Central memory CD8-positive, alpha-beta T cell (primary cell): ENCODE results near the gene SH2B2.
A peak's percentile ranks its signal among the peaks of the same experiment; 100 is the strongest.

ENCODE experiments used
- ATAC-seq: fragments of 150-1000 bp; cut with Tn5 transposase; replicated peaks from 2 replicates; pipeline ENCODE4 v1.10.0; 2022; ENCODE audit warnings: mild to moderate bottlenecking, moderate FRiP score, moderate number of reproducible peaks; ENCODE audit not compliant: poor library complexity, severe bottlenecking; ENCODE audit errors: extremely low read depth
- DNase-seq, 2 donors: peaks; one replicate each; pipeline ENCODE4 v3.0.0; 2021; ENCODE audit warnings: low spot score in 2 of 2
- H3K27ac Mint-ChIP-seq: one replicate; pipeline ENCODE4 v1.8.0; 2022; ENCODE audit warnings: low read depth, mild to moderate bottlenecking, moderate library complexity, mixed read lengths
- H3K27me3 Mint-ChIP-seq: one replicate; pipeline ENCODE4 v1.8.0; 2022; ENCODE audit warnings: mixed read lengths
- H3K36me3 Mint-ChIP-seq: one replicate; pipeline ENCODE4 v1.8.0; 2022; ENCODE audit warnings: mild to moderate bottlenecking, moderate library complexity, mixed read lengths; ENCODE audit not compliant: insufficient read depth
- H3K4me1 Mint-ChIP-seq: one replicate; pipeline ENCODE4 v1.8.0; 2022; ENCODE audit warnings: mixed read lengths
- H3K4me3 Mint-ChIP-seq: one replicate; pipeline ENCODE4 v1.8.0; 2022; ENCODE audit warnings: mild to moderate bottlenecking, moderate library complexity, mixed read lengths
- H3K9me3 Mint-ChIP-seq: one replicate; pipeline ENCODE4 v1.8.0; 2022; ENCODE audit warnings: mixed read lengths

The SH2B2 gene

DNA sequence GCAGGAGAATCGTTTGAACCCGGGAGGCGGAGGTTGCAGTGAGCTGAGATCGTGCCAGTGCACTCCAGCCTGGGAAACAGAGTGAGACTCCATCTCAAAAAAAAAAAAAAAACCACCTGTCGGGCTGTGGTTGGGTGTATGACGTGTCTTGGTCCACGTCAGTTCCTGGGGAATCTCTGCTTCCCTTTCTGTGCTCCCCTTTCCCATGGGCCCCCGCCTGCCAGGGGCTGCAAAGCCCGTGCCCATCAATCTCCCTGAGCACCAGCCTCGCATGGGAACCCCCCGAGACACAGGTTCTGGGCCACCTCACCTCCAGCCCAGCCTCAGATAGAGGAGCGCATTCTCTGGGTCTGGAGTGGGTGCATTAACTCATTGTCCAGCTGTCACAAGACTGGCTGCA is 2.3 kb upstream of the SH2B2 start:
- ATAC-seq, result peak; percentile 17
- Mint-ChIP-seq H3K9me3 (no peaks in the 10 kb centered on the region), H3K4me3 (peak overlapping the region; percentile 80), H3K27ac (peak overlapping the region; percentile 52), H3K27me3 (no peaks in the 10 kb centered on the region), H3K4me1 (peaks cover 20% of the 10 kb centered on the region), H3K36me3 (peaks cover 8% of the 10 kb centered on the region)
- DNase-seq, result peak in 1 of 2 donors; percentile 22

DNA sequence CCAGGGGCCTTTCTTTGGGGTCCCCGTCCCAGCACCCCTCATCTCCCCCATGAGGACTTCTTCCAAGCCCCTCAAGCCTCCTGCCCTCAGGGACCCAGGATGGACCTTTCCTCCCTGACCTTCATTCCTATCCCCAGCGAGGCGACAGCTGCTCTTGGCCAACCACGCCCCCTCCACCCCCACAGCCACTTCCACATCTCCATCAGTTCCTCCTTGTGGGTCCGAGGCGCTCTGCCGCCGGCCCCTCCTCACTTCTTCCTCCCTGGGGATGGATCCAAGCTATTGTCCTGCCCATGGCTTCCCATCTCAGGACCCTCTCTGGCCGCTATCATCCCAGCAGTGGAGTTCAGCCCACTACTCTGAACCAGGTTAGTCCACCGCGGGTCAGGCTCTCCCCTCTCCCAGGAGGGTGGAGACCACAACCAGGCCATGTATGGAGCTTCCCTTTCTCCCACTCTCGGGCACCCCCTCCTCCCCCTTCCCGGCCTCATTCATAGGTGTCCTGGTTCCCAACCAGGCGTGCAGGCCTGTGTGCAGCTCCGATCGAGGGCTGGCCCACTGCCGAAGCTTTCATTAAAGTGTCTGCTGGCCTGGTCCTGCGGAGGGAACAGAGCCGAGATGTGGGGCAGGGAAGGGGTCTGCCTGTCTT is 1.7 kb upstream of the SH2B2 start:
- no peaks in the 10 kb centered on the region for H3K27me3 Mint-ChIP-seq
- ATAC-seq (no peak), DNase-seq (no peak)
- H3K4me3 Mint-ChIP-seq, result peak overlapping the region; percentile 80
- peaks cover 8% of the 10 kb centered on the region for H3K36me3 Mint-ChIP-seq
- peaks cover 23% of the 10 kb centered on the region for H3K4me1 Mint-ChIP-seq
- no peaks in the 10 kb centered on the region for H3K9me3 Mint-ChIP-seq
- peak overlapping the region; percentile 52 for H3K27ac Mint-ChIP-seq

DNA sequence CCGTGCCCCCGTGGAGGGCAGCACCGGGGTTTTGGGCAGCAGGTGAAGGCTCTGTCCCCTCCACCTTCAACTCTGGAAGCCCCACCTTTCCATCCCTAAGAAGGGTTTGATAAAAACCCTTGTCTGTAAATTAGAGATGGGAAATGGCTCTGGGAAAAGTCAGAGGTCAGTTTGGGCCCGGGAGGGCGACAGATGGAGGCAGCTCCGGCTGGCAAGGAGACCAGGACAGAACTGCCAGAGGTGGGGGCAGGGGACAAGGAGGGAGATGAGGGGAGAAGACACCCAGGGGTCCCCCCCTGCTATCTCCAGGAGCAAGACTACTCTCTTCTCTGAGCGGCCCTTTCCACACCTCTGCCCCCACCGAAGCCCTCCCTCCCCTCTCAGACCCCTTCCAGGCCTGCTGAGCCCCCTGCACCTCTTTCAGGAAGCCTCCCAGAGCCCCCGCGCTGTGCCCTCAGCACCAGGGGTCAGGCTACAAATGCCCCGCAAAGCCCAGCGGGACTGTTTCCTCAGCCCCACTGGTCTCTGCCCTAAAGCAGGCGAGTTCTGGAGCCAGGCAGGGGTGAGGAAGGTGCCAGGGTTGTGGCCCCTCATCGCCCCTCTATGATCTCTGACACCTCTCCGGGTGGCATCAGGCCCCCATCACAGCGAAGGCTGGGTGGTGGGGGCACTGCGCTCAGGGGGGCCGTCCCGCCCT is 980 bp upstream of the SH2B2 start:
- H3K36me3 Mint-ChIP-seq, result peaks cover 8% of the 10 kb centered on the region
- DNase-seq (no peak), ATAC-seq (no peak)
- peak overlapping the region; percentile 52 for H3K27ac Mint-ChIP-seq
- no peaks in the 10 kb centered on the region for H3K27me3 Mint-ChIP-seq
- H3K4me3 Mint-ChIP-seq, result peak overlapping the region; percentile 80
- H3K9me3 Mint-ChIP-seq, result no peaks in the 10 kb centered on the region
- peaks cover 23% of the 10 kb centered on the region for H3K4me1 Mint-ChIP-seq

DNA sequence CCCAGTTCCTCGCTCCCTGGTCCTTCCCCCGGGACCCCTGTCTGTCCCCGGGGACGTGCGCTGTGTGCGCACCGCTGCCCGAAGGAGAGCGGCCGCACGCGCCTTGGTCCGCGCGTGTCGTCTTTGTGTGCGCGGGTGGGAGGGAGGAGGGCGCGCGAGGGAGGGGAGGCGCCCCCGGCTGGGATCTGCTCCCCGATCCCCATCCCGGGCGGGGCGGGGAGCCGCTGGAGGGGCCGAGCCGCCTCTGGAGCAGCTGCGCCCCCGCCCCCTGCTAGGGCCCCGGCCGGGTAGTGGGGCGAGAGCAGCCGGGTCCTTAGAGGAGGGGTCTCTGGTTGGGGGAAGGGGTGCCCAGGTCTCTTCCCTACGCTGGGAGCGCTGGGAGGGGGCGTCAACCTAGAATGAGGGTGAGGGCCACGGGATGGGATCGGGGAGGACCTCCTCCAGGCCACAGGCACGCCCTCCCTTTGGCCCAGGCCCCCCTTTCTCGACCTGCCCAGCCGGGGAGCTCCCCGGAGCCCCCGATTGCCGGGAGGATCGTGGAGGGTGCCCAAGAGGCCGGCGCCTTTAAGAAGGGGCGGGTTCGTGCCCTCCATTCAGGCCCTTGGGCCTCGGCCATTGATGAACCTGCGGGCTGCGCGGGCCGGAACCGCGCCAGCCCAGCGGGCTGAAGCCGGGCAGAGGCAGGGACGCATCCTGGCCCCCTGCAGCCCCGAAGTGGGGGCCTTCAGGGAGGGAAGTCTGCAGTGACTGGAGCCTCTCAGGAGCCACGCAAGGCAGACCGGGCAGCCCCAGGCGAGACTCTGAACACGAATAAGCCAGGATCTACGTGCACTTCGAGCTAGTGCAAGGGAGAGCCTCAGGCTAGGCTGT is 678 bp downstream of the SH2B2 start:
- Mint-ChIP-seq H3K27ac (no peak overlapping the region), H3K4me3 (peak overlapping the region; percentile 80), H3K36me3 (peaks cover 8% of the 10 kb centered on the region), H3K27me3 (no peaks in the 10 kb centered on the region), H3K4me1 (peaks cover 32% of the 10 kb centered on the region), H3K9me3 (no peaks in the 10 kb centered on the region)
- DNase-seq (no peak), ATAC-seq (no peak)

DNA sequence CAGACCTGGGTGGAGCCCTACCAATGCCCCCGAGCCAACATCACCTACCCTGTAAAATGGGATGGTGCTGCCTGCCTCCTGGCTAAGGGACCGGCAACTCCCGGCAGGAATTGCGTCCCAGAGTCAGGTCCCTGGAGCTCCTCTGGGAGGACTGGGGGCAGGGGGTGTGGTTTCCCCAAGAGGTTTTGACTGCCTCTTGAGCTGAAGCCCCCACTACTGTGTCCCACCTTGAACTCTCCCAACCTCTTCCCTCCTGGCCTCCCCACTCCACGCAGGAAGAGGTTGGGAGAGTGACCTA is 1.3 kb downstream of the SH2B2 start:
- no peak overlapping the region for H3K27ac Mint-ChIP-seq
- H3K27me3 Mint-ChIP-seq, result no peaks in the 10 kb centered on the region
- peak overlapping the region; percentile 80 for H3K4me3 Mint-ChIP-seq

DNA sequence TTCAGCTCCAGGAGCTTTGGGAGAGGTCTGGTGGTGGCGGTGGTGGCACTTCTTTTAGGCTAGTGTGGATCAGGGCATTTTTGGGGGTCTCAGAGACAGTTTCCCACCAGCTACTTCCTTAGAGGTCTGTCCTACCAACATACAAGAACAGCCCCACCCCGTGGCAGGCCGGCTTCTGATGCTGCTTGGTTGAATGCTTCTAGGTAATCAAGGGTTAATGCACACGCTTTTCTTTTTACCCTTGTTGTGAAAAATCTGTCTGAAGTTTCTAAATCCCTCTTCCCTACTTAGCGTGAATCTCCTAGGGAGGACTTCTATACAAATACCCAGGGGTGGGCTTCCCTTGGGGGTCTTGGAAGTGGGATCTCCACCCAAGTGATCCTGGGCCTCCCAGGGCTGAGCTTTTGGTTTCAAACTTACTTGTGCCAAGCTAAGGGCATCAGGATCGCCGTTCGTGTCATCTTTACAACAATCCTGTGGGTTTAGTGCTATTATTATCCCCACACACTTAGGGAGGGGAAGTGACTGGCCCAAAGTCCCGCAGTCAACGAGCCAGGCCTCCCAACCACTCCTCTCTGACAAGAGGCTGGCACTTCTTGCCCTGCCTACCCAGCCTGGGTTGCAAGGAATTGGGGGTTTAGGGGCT is 1.7 kb downstream of the SH2B2 start:
- no peak overlapping the region for H3K27ac Mint-ChIP-seq
- H3K27me3 Mint-ChIP-seq, result no peaks in the 10 kb centered on the region

More for the DNA sequence above, 1.3 kb downstream of the SH2B2 start:
- Mint-ChIP-seq H3K36me3 (peaks cover 10% of the 10 kb centered on the region), H3K4me1 (peaks cover 32% of the 10 kb centered on the region), H3K9me3 (no peaks in the 10 kb centered on the region)
- DNase-seq, result no peak
- ATAC-seq, result no peak

DNA sequence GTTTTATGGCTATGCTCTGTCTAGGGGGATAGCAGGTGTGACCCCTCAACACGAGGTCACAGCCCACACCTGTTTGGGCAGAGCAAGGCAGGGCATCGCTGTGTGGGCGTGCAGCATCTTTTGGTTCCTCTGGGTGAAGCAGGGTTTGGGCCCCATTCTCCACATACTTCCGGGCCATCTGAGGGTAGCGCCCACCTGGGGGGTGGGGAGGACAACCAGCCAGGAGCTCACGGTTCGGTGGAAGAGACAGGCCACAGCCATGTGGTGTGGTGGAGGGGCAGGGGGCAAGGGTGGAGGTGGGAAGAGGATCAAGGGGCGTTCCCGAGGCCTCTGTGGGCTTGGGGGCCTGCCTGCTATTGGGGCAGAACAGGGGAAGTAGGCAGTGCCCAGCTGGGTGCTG is 2.4 kb downstream of the SH2B2 start:
- Mint-ChIP-seq H3K27ac (no peak overlapping the region), H3K4me3 (peak overlapping the region; percentile 80), H3K36me3 (peaks cover 6% of the 10 kb centered on the region), H3K4me1 (peaks cover 32% of the 10 kb centered on the region), H3K27me3 (no peaks in the 10 kb centered on the region), H3K9me3 (no peaks in the 10 kb centered on the region)
- ATAC-seq, result no peak
- DNase-seq, result no peak

More for the DNA sequence above, 1.7 kb downstream of the SH2B2 start:
- Mint-ChIP-seq H3K4me1 (peaks cover 32% of the 10 kb centered on the region), H3K4me3 (peak overlapping the region; percentile 80), H3K9me3 (no peaks in the 10 kb centered on the region), H3K36me3 (peaks cover 7% of the 10 kb centered on the region)
- no peak for DNase-seq
- ATAC-seq, result no peak

DNA sequence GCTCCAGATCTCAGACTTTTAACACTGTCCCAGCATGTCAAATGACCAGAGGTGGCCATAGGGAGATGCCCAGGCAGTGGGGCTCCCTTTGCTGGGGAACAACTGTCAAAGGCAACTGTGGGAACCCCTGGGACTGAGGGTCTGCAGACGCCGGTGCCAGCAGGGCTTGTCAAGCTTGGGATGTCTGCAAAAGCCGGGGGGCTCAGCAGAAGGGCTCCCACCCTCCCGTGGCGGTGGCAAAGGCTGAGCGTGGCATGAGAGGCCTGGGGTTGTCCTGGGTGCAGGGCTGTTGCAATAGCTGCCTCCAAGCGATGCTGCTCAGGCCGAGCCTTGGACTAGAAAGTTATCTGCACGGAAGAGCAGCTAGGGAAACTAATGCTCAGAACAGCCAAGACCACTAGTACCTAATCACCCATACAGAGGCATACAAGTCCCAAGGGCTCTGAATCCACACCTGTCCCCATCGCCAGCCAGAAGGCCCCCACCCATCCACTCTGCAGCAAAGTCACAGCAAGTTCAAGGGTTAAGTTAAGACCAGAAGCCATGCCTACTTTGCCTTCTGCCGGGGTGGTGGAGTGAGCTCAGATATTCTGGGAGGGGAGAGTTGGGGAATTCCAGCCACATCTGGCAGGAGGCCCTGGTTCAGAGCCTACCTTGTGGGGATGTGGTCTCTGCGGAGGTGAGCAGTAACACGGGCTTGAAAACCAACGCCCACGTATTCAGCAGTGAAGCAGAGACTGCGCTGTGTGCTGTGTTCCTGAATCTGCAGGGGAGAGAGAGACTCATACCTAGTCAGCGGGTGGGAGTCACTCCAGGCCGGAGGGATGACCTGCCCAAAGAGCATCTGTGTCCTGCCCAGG is 4.6 kb downstream of the SH2B2 start:
- H3K4me1 Mint-ChIP-seq, result peaks cover 18% of the 10 kb centered on the region
- no peaks in the 10 kb centered on the region for H3K27me3 Mint-ChIP-seq
- H3K36me3 Mint-ChIP-seq, result peaks cover 7% of the 10 kb centered on the region
- H3K9me3 Mint-ChIP-seq, result no peaks in the 10 kb centered on the region
- no peak overlapping the region for H3K27ac Mint-ChIP-seq
- no peak overlapping the region for H3K4me3 Mint-ChIP-seq
- peak; percentile 61 for ATAC-seq
- DNase-seq, result no peak

DNA sequence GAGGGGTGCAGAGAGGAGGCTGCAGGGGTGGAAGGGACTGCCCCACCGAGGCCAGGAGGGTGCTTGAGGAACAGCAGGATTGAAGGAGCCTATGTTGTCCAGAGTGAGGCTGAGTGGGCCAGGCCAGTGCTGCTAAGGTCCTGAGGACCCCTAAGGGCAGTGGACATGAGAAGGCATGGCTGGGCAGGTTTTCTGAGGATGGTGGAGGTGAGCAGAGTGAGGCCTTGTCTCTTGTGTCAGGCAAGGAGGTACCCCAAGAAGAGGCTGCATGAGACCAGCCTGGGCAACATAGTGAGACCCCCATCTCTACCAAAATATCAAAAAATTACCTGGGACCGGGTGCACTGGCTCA is 5.2 kb downstream of the SH2B2 start:
- no peaks in the 10 kb centered on the region for H3K9me3 Mint-ChIP-seq
- ATAC-seq, result no peak
- no peak overlapping the region for H3K27ac Mint-ChIP-seq
- peaks cover 18% of the 10 kb centered on the region for H3K4me1 Mint-ChIP-seq
- no peak for DNase-seq
- H3K36me3 Mint-ChIP-seq, result peaks cover 7% of the 10 kb centered on the region
- no peaks in the 10 kb centered on the region for H3K27me3 Mint-ChIP-seq
- H3K4me3 Mint-ChIP-seq, result no peak overlapping the region

DNA sequence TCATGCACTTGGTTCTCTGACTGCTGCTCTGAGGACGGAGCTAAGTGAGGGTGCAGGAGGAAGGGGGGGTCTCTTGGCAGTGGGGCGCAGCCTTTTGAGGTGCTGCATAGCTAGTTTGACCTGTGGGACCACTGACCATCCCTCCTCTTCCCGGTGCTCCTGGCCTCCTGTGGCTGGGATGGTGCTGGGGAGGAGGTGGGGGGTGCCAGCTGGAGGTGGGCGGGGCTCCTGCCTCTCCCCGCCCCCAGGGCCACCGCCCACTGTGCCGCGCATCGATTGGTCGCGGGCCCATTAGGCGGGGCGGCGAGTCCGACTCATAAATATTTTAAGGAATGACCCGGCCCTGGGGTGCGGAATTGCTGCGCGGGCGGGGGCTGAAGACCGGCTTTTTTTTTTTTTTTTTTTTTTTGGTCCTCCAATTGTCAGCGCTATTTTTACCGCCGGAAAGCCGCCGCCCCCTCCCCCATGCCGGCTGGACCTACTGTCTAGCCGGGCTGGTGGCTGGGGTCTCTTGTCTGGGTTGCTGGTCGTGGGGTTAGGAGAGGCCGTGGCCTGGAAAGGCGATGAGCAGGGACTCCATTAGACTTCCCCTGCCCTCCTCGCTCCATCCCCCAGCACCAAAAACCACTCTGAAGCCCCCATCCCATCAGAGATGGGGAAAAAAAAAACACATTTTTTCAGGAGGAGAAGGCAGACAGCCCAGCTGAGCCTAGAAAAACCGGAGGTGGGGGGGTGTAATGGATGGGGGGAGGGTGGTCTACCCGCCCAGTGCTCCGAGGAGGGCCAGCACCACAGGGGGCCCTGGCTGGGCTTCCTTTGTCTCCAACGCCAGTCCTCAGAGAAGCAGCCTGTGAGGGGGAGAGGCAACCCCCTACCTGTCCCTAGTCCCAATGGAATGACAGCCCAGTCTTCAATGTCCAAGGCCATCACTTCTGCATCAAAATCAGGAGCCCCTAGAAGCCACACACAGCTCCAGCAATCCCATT is 6.4 kb downstream of the SH2B2 start:
- no peak for ATAC-seq
- Mint-ChIP-seq H3K27ac (no peak overlapping the region), H3K4me1 (peaks cover 18% of the 10 kb centered on the region), H3K36me3 (peaks cover 7% of the 10 kb centered on the region), H3K9me3 (no peaks in the 10 kb centered on the region), H3K27me3 (no peaks in the 10 kb centered on the region), H3K4me3 (no peak overlapping the region)
- no peak for DNase-seq

DNA sequence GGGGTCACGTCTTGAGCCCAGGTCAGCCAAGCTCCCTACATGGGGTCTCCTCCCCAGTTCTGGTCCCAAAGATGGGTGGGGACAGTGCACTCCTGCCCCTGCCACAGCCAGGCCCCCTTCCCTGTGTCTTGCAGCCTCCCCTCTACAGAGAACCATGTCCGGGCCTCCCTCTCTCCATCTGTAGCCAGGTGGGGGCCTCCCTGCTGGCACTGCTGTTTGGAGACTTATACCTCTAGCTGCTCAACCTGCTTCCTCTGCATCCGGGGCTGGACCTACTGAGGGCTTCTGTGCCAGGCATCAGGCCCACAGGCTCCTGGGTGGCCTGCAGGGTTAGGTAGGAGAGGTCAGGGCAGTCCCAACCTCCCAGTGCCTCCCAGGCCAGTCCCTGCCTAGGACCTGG is 7.9 kb downstream of the SH2B2 start:
- no peak overlapping the region for H3K27ac Mint-ChIP-seq
- peaks cover 10% of the 10 kb centered on the region for H3K4me1 Mint-ChIP-seq
- DNase-seq (no peak), ATAC-seq (no peak)
- H3K9me3 Mint-ChIP-seq, result no peaks in the 10 kb centered on the region
- H3K27me3 Mint-ChIP-seq, result no peaks in the 10 kb centered on the region
- no peak overlapping the region for H3K4me3 Mint-ChIP-seq
- H3K36me3 Mint-ChIP-seq, result peaks cover 6% of the 10 kb centered on the region
